BJ (cell line): Measurements from ENCODE around the gene DAP. TPM values are rescaled to one million over a fixed set of nuclear protein-coding genes. Genes with fewer than 3 reads are reported as not detected.

ENCODE experiments used
- CTCF ChIA-PET: fragments of 350-600 bp; formaldehyde crosslinking; extraction: SDS; loops from one replicate; lab custom pipeline; 2021; ENCODE audit warnings: antibody characterized with exemption, inconsistent platforms; lab: Yijun Ruan, JAX
- POLR2A ChIA-PET: fragments of 300-600 bp; sonication (Branson Sonifier 250); formaldehyde crosslinking; extraction: SDS; loops from one replicate; lab custom pipeline; 2021; ENCODE audit warnings: antibody characterized with exemption; lab: Charles Lee
- DNase-seq: peaks from one replicate; pipeline ENCODE4 v3.0.0-alpha.2; 2011; ENCODE audit warnings: low read depth
- H3K27me3 ChIP-seq: 2 replicates; pipeline ENCODE4 v1.6.0; 2011; ENCODE audit warnings: low read length; ENCODE audit not compliant: control insufficient read depth, insufficient read depth
- H3K36me3 ChIP-seq: 2 replicates; pipeline ENCODE4 v1.5.1; 2011; ENCODE audit warnings: low read length; ENCODE audit not compliant: control insufficient read depth, insufficient read depth
- H3K4me3 ChIP-seq: 2 replicates; pipeline ENCODE4 v1.5.1; 2011; ENCODE audit warnings: low read depth, mild to moderate bottlenecking, control low read depth, low read length
- CTCF ChIP-seq: IDR thresholded peaks from 2 replicates; pipeline ENCODE4 v1.5.1; 2011; ENCODE audit warnings: low read depth, mild to moderate bottlenecking, control low read depth, inconsistent platforms, low read length, moderate library complexity; ENCODE audit not compliant: insufficient read depth
- polyA plus RNA-seq: library from polyadenylated mRNA; depleted of rRNA; stranded (reverse); fragments of >200 nt; gene quantifications from 2 replicates; pipeline ENCODE4 v1.2.3, GENCODE V29; 2011

Gene DAP
- polyA plus RNA-seq, 1 experiment = 95.6 TPM

DNA sequence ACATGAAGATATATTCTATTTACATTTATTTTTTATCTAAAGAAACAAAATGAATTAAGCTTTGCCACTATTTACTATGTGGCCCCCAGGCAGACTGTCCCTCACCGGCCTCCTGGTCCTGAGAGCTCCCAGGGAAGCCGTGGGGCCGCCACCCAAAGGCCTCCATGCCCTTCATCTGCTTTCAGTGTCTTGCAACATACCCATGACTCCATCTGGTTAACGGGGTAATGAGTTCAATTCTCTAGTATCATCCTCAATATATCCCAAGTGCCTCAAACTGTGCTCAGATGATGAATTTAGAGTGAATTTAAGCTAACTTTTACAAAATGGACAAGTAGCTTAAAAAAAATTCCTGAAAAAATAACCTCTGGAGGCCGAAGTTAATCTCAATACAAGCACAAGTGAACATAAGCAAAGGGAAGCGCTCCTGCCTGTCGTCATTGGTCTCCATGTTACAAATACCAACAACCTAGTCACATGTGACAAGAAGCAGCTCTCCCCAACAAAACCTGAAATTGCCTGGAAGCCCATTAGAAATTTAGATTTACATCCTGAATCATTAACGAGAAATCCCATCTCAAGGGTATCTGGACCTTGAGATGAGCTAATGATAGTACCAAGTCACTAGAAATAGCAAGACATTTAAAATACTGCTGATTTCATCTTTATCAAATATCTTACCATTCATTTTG lies 26.1 kb downstream of the DAP start:
- H3K27me3 ChIP-seq = no peaks in the 10 kb centered on the region
- H3K4me3 ChIP-seq = no peak overlapping the region
- ChIA-PET POLR2A (interaction anchor here (0.7 kb wide), 1 partner anchor 12 kb away, joined by 3 read pairs; no protein-coding TSS in a partner anchor), CTCF (interaction anchor here (0.6 kb wide), 1 partner anchor 33 kb away, joined by 3 read pairs; no protein-coding TSS in a partner anchor)
- DNase-seq = no peak
- no peak for TF ChIP-seq CTCF
- H3K36me3 ChIP-seq = peaks cover 8% of the 10 kb centered on the region; the same call in 1 of the 2 replicates

DNA sequence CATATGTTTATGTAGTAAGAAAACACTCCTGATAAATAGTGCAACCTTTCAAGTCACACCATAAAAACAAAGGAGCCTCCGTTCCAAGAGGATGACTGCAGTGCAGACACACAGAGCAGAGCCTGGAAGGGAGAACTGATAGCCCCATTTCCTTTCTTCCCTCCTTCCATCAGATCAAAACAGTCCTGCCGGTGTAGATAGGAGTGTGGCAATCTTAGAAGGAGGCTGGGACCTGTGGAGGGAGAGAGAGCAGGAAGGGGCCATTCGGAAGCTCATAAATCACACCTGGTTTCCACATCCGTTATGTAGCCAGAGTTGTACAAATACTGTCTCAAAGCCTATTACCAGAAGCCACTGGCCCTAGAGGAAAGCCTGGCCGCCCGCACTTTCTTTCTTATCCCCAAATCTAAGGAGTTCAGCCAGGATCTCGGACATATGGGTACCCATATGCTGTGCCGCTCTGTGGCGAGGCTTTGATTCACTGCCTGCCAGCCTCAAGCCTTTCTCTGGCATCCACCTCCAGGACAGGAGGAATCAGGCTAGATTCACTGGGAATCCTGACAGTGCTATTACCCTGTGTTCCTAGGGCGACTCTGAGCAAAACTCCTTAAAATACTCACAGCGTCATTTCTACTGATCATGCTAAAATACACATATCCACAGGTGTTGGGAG lies 26.9 kb downstream of the DAP start:
- no peak overlapping the region for H3K4me3 ChIP-seq
- CTCF ChIA-PET = interaction anchor here (0.6 kb wide), 1 partner anchor 32 kb away, joined by 3 read pairs; no protein-coding TSS in a partner anchor
- H3K27me3 ChIP-seq = no peaks in the 10 kb centered on the region
- peaks cover 8% of the 10 kb centered on the region; the same call in 1 of the 2 replicates for H3K36me3 ChIP-seq
- no peak for DNase-seq
- POLR2A ChIA-PET = no interaction called here
- no peak for TF ChIP-seq CTCF

DNA sequence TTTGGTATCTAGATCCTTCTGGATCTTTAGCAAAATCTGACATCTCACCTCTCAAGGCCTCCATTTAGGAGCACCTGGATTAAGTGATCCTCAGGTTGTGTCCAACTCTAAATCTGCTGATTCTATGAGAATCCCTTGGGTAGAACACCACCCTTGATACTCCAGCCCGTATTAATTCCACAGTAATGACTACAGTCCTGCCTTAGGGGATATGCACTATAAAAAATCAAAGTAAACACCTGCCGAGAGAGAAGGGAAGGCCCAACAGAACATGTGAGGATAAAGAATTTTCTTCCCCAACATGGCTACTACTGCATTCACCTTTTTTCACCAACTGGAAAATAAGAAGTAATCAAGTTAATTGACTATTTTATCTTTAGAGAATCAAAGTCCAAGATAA lies 27.6 kb downstream of the DAP start:
- POLR2A ChIA-PET = no interaction called here
- Histone ChIP-seq H3K4me3 (no peak overlapping the region), H3K27me3 (no peaks in the 10 kb centered on the region), H3K36me3 (peaks cover 8% of the 10 kb centered on the region; the same call in 1 of the 2 replicates)
- no peak for DNase-seq
- no peak for TF ChIP-seq CTCF
- CTCF ChIA-PET = no interaction called here

DNA sequence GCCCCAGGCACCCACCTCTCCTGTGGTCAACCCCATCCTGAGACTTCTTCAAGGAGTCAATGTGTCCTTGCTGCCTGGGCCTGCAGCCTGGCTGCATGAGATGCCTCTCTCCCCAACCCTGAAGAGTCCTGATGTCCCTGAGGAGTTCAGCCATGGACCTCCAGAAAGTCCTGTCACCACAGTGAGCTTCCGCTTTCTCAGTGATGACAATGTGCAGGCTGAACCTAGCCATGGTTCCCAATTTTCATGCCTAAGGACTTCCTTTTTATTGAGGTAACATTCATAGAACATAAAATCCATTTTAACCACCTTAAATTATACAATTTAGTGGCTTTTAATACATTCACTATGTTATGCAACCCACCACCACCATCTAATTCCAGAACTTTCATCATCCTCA lies 29.1 kb downstream of the DAP start:
- H3K27me3 ChIP-seq = no peaks in the 10 kb centered on the region
- no peak overlapping the region for H3K4me3 ChIP-seq
- no peak for TF ChIP-seq CTCF
- no peak for DNase-seq
- H3K36me3 ChIP-seq = peaks cover 9% of the 10 kb centered on the region; the same call in 1 of the 2 replicates
- CTCF ChIA-PET = interaction anchor here (1.1 kb wide), 1 partner anchor 30 kb away, joined by 4 read pairs; no protein-coding TSS in a partner anchor
- POLR2A ChIA-PET = no interaction called here

DNA sequence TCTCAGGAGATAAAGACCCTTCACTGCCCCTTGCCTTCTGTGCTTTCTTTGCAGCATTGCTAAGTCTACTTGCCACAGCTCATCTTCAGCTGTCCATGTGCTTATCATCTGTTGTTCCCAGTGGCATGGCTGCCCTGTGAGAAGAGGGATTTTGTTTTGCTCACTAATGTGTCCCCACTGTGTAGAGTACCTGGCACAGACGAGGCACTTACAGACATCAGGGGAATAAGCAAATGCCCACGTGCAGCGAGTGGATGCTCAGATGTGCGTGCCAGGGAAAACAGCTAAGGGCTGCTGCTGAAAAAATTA lies 31.0 kb downstream of the DAP start:
- POLR2A ChIA-PET = no interaction called here
- Histone ChIP-seq H3K36me3 (peaks cover 5% of the 10 kb centered on the region; the same call in 1 of the 2 replicates), H3K4me3 (no peak overlapping the region), H3K27me3 (no peaks in the 10 kb centered on the region)
- CTCF ChIA-PET = no interaction called here
- no peak for DNase-seq
- no peak for TF ChIP-seq CTCF
